Endothelial cell (in vitro differentiated cells): ENCODE measurements around the gene ZBTB20. TPM values are rescaled to one million over a fixed set of nuclear protein-coding genes. Genes with fewer than 3 reads are reported as not detected.

Experiments
- DNase-seq: peaks from one replicate; pipeline ENCODE4 v3.0.0; 2021; ENCODE audit warnings: low spot score
- H3K27ac Mint-ChIP-seq: one replicate; pipeline ENCODE4 v1.8.0; 2021; ENCODE audit warnings: mixed read lengths, inconsistent platforms; ENCODE audit not compliant: unreplicated experiment
- H3K27me3 Mint-ChIP-seq: one replicate; pipeline ENCODE4 v1.8.0; 2021; ENCODE audit warnings: mild to moderate bottlenecking, moderate library complexity, mixed read lengths, inconsistent platforms; ENCODE audit not compliant: unreplicated experiment
- H3K36me3 Mint-ChIP-seq: one replicate; pipeline ENCODE4 v1.8.0; 2021; ENCODE audit warnings: mild to moderate bottlenecking, low read depth, mixed read lengths, inconsistent platforms; ENCODE audit not compliant: unreplicated experiment
- H3K4me1 Mint-ChIP-seq: one replicate; pipeline ENCODE4 v1.8.0; 2021; ENCODE audit warnings: mild to moderate bottlenecking, mixed read lengths, inconsistent platforms; ENCODE audit not compliant: unreplicated experiment
- H3K4me3 Mint-ChIP-seq: one replicate; pipeline ENCODE4 v1.8.0; 2021; ENCODE audit warnings: mild to moderate bottlenecking, mixed read lengths, inconsistent platforms; ENCODE audit not compliant: unreplicated experiment
- H3K9me3 Mint-ChIP-seq: one replicate; pipeline ENCODE4 v1.8.0; 2021; ENCODE audit warnings: mixed read lengths, inconsistent platforms; ENCODE audit not compliant: unreplicated experiment
- total RNA-seq: library from RNA; stranded (reverse); fragmentation: NEBNext Ultra II Directional; extraction: Animal tissue kit (Norgen Biotek cat#: 25700); gene quantifications from one replicate; pipeline ENCODE4 v1.2.1, GENCODE V29; 2021; ENCODE audit not compliant: unreplicated experiment
- TF ChIP-seq, protein P1 (sequence below): fragments of 200-600 bp; sonication (generic); IDR thresholded peaks from one replicate; pipeline ENCODE4 v1.5.0; 2021; ENCODE audit warnings: antibody characterized with exemption; ENCODE audit not compliant: unreplicated experiment

The ZBTB20 gene
- total RNA-seq, 1 donor from 2014 or later = 4.2 TPM

DNA sequence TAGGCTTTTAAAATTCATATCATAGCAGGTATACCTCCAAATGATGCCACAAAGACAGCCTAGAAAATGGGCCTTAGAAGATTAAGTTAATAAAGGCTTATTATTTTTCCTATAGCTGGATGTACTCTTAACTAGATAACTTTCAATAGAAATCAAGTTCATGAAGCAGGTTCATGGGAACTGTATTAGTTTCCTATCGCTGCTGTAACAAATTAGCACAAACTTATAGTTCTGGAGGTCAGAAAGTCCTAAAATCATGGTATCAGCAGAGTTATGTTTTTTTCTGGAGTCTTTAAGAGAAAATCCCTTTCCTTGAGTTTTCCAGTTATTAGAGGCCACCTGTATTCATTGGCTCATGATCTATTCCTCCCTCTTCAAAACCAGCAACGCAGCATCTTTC is 583.4 kb downstream of the ZBTB20 start:
- H3K4me1 Mint-ChIP-seq = peaks cover 12% of the 10 kb centered on the region
- TF ChIP-seq, protein P1, sequence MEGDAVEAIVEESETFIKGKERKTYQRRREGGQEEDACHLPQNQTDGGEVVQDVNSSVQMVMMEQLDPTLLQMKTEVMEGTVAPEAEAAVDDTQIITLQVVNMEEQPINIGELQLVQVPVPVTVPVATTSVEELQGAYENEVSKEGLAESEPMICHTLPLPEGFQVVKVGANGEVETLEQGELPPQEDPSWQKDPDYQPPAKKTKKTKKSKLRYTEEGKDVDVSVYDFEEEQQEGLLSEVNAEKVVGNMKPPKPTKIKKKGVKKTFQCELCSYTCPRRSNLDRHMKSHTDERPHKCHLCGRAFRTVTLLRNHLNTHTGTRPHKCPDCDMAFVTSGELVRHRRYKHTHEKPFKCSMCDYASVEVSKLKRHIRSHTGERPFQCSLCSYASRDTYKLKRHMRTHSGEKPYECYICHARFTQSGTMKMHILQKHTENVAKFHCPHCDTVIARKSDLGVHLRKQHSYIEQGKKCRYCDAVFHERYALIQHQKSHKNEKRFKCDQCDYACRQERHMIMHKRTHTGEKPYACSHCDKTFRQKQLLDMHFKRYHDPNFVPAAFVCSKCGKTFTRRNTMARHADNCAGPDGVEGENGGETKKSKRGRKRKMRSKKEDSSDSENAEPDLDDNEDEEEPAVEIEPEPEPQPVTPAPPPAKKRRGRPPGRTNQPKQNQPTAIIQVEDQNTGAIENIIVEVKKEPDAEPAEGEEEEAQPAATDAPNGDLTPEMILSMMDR = no peak
- no peak for DNase-seq
- no peaks in the 10 kb centered on the region for H3K36me3 Mint-ChIP-seq
- no peak overlapping the region for H3K27ac Mint-ChIP-seq
- no peaks in the 10 kb centered on the region for H3K9me3 Mint-ChIP-seq
- no peaks in the 10 kb centered on the region for H3K27me3 Mint-ChIP-seq
- H3K4me3 Mint-ChIP-seq = no peak overlapping the region

- Mint-ChIP-seq H3K36me3 (no peaks in the 10 kb centered on the region), H3K4me3 (no peak overlapping the region)
- TF ChIP-seq, protein P1 = no peak
Measured at GRCh38 chr3:114562557-114562956, 584.5 kb downstream of the ZBTB20 start.

DNA sequence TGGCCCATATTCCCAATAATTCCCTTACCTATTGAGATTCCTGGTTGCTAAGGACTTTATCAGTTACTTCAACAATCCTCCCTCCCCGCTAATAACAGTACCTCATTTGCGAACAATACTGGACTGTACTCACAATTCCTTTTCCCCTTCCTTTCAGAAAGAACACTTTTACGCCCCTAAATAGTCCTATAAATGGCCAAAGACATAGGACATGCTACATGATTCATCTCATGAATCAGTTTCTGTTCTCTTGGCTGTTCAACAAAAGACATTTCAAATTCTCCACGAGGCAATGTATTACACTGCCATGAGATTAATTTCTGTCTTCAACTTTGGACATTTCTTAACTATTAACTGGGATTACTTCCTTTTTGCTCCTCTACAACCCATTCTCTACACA is 588.8 kb downstream of the ZBTB20 start:
- Mint-ChIP-seq H3K27me3 (no peaks in the 10 kb centered on the region), H3K27ac (no peak overlapping the region), H3K4me3 (no peak overlapping the region), H3K4me1 (no peaks in the 10 kb centered on the region), H3K9me3 (no peaks in the 10 kb centered on the region), H3K36me3 (no peaks in the 10 kb centered on the region)
- no peak for DNase-seq
- TF ChIP-seq, protein P1 = no peak

More at GRCh38 chr3:114562557-114562956, 584.5 kb downstream of the ZBTB20 start:
- Mint-ChIP-seq H3K27me3 (no peaks in the 10 kb centered on the region), H3K27ac (no peak overlapping the region), H3K9me3 (no peaks in the 10 kb centered on the region), H3K4me1 (peaks cover 12% of the 10 kb centered on the region)
- no peak for DNase-seq

DNA sequence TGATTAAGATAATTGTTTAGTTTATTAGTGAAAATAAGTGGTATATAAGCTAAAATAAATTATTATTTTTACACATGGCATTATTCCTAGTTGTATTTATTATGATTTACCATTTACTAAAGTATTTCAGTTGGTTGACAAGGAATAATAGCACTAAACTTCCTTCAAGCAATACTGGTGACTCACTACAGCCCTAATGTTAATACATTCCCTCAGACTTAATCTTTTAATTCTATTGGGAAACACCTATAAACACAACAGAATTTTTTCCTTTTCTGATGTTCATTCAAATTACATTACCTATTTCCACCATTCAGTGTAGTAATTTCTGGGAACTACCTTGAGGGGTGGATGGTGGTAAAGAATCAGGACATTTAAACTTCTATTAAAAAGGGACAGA is 589.3 kb downstream of the ZBTB20 start:
- Mint-ChIP-seq H3K27me3 (no peaks in the 10 kb centered on the region), H3K9me3 (no peaks in the 10 kb centered on the region), H3K4me1 (no peaks in the 10 kb centered on the region), H3K4me3 (no peak overlapping the region), H3K27ac (no peak overlapping the region), H3K36me3 (no peaks in the 10 kb centered on the region)
- no peak for DNase-seq
- TF ChIP-seq, protein P1 = no peak

DNA sequence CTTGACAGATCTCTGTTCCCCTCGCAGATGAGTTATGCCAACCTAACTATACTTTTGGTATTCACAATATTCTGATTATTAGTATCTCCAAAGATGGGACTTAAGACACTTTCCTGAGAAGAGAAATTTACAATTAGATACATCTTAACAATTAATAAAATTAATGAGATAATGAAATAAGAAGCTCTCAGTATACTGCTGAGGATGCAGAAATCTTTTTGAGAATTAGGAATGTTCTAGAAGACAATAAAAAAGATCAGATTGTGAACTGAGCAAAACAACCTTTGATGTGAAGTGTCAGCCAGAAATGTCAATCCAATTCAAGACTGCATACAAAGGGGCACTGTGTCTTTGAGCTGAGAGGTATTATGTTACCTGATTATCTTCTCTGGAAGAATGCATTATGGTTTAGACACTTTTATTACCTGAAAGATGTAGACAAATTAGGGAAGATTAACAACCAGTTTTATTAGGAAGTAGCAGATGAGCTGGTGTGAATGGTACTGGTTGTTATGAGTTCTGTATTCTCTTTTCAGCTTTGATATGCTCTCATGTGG is 590.4 kb downstream of the ZBTB20 start:
- Mint-ChIP-seq H3K4me3 (no peak overlapping the region), H3K36me3 (no peaks in the 10 kb centered on the region), H3K4me1 (no peaks in the 10 kb centered on the region), H3K27me3 (no peaks in the 10 kb centered on the region), H3K9me3 (no peaks in the 10 kb centered on the region), H3K27ac (no peak overlapping the region)
- TF ChIP-seq, protein P1 = no peak
- DNase-seq = no peak
